Thyroid gland (tissue), 4 donors: ENCODE results near the gene C11orf91.

Source experiments
- CTCF ChIP-seq, 6 experiments: fragments of 200-600 bp in 3 of 6; fragments of 450-650 bp in 3 of 6; sonication (generic) in 3 of 6; IDR thresholded peaks; one replicate each; pipeline ENCODE4 v1.5.1; 2016 to 2019; ENCODE audit warnings: antibody characterized with exemption in 6 of 6, mild to moderate bottlenecking in 2 of 6, inconsistent platforms in 1 of 6, moderate library complexity in 1 of 6
- POLR2A ChIP-seq, 2 donors: fragments of 450-650 bp; IDR thresholded peaks; one replicate each; pipeline ENCODE4 v1.6.1; 2017; ENCODE audit warnings: antibody characterized with exemption in 2 of 2, mild to moderate bottlenecking in 2 of 2, moderate library complexity in 1 of 2

GRCh38 chr11:33737362-33737821, 36.8 kb upstream of the C11orf91 start:
- TF ChIP-seq CTCF (IDR thresholded peaks at IDR 0.05) (no peak), POLR2A (IDR thresholded peaks at IDR 0.05) (no peak)
